22Rv1 (cell line): ENCODE data around the gene RPN2.

ENCODE experiments used
- H3K27ac ChIP-seq: fragments of 450-650 bp; 2 replicates; pipeline ENCODE4 v1.5.1; 2017
- CTCF ChIP-seq: fragments of 450-650 bp; IDR thresholded peaks from 2 replicates; pipeline ENCODE4 v1.5.1; 2017; ENCODE audit warnings: mild to moderate bottlenecking
- ZFX ChIP-seq: fragments of 450-650 bp; IDR thresholded peaks from 2 replicates; pipeline ENCODE4 v1.6.1; 2017; ENCODE audit warnings: antibody characterized with exemption, borderline replicate concordance

Gene RPN2

GRCh38 chr20:37204056-37204455, 24.9 kb downstream of the RPN2 start:
- no peak overlapping the region for H3K27ac ChIP-seq
- no peak for TF ChIP-seq CTCF
- no peak for TF ChIP-seq ZFX

GRCh38 chr20:37205130-37205529, 26.0 kb downstream of the RPN2 start:
- no peak for TF ChIP-seq ZFX
- no peak for TF ChIP-seq CTCF

GRCh38 chr20:37205794-37206193, 26.7 kb downstream of the RPN2 start:
- no peak overlapping the region for H3K27ac ChIP-seq
- no peak for TF ChIP-seq CTCF
- no peak for TF ChIP-seq ZFX

More at GRCh38 chr20:37205130-37205529, 26.0 kb downstream of the RPN2 start:
- no peak overlapping the region for H3K27ac ChIP-seq

- H3K27ac ChIP-seq, result no peak overlapping the region
- TF ChIP-seq CTCF, result no peak
- TF ChIP-seq ZFX, result no peak
These were observed 28.0 kb downstream of the RPN2 start for GRCh38 chr20:37207171-37207570.

GRCh38 chr20:37209193-37209592, 30.1 kb downstream of the RPN2 start:
- H3K27ac ChIP-seq, result no peak overlapping the region
- no peak for TF ChIP-seq ZFX
- no peak for TF ChIP-seq CTCF

- TF ChIP-seq ZFX (no peak), CTCF (no peak)
- no peak overlapping the region for H3K27ac ChIP-seq
These were observed 30.7 kb downstream of the RPN2 start for GRCh38 chr20:37209661-37210314.

- TF ChIP-seq CTCF, result no peak
- TF ChIP-seq ZFX, result no peak
- H3K27ac ChIP-seq, result no peak overlapping the region
These were observed 39.3 kb downstream of the RPN2 start for GRCh38 chr20:37218441-37218840.
